ENCODE results near the gene IGFBPL1.
"Not testable (repeated sequence)": the region's sequence is repeated elsewhere in the genome, so short reads cannot be mapped to it uniquely, and the experiment has no call there.

IGFBPL1 gene

GRCh38 chr9:38399191-38399590 is 25.1 kb downstream of the IGFBPL1 start:
- DNase-seq (ENCODE audit: low read depth, low spot score), result not testable (repeated sequence)

GRCh38 chr9:38396371-38396671 is 27.9 kb downstream of the IGFBPL1 start:
- DNase-seq (ENCODE audit: low read depth, low spot score), result no peak

- DNase-seq (ENCODE audit: low read depth, low spot score), result no peak
These were observed 28.4 kb downstream of the IGFBPL1 start for GRCh38 chr9:38395653-38396370.

GRCh38 chr9:38394416-38394815 is 29.8 kb downstream of the IGFBPL1 start:
- no peak for DNase-seq (ENCODE audit: low read depth, low spot score)

- no peak for DNase-seq (ENCODE audit: low read depth, low spot score)
These were observed 31.0 kb downstream of the IGFBPL1 start for GRCh38 chr9:38393128-38393796.

- peak; percentile 91 for DNase-seq (ENCODE audit: low read depth, low spot score)
These were observed 31.8 kb downstream of the IGFBPL1 start, which contains the start of gene ALDH1B1 for GRCh38 chr9:38392235-38393127. ALDH1B1 (plus strand) TSS chr9:38392702; CDS start chr9:38395749, 3,047 bp downstream.

GRCh38 chr9:38391278-38392118 is 32.8 kb downstream of the IGFBPL1 start:
- DNase-seq (ENCODE audit: low read depth, low spot score), result no peak

GRCh38 chr9:38390851-38391250 is 33.4 kb downstream of the IGFBPL1 start:
- no peak for DNase-seq (ENCODE audit: low read depth, low spot score)

GRCh38 chr9:38390442-38390841 is 33.8 kb downstream of the IGFBPL1 start:
- no peak for DNase-seq (ENCODE audit: low read depth, low spot score)

GRCh38 chr9:38389313-38389712 is 34.9 kb downstream of the IGFBPL1 start:
- DNase-seq (ENCODE audit: low read depth, low spot score), result no peak

GRCh38 chr9:38388283-38389223 is 35.7 kb downstream of the IGFBPL1 start:
- no peak for DNase-seq (ENCODE audit: low read depth, low spot score)

GRCh38 chr9:38387751-38388150 is 36.5 kb downstream of the IGFBPL1 start:
- no peak for DNase-seq (ENCODE audit: low read depth, low spot score)

- DNase-seq (ENCODE audit: low read depth, low spot score), result no peak
These were observed 37.2 kb downstream of the IGFBPL1 start for GRCh38 chr9:38387066-38387465.

- no peak for DNase-seq (ENCODE audit: low read depth, low spot score)
These were observed 37.8 kb downstream of the IGFBPL1 start for GRCh38 chr9:38386319-38386895.

GRCh38 chr9:38385896-38386295 is 38.4 kb downstream of the IGFBPL1 start:
- DNase-seq (ENCODE audit: low read depth, low spot score), result no peak

- DNase-seq (ENCODE audit: low read depth, low spot score), result no peak
These were observed 39.0 kb downstream of the IGFBPL1 start for GRCh38 chr9:38384990-38385848.

GRCh38 chr9:38382141-38382540 is 42.1 kb downstream of the IGFBPL1 start:
- no peak for DNase-seq (ENCODE audit: low read depth, low spot score)

GRCh38 chr9:38380872-38381534 is 43.3 kb downstream of the IGFBPL1 start:
- DNase-seq (ENCODE audit: low read depth, low spot score), result peak; percentile 87

Measured in ELF-1 (cell line).